Astrocyte (in vitro differentiated cells and primary cell): ENCODE data around the gene PCDHGB5.

Experiments used
- CTCF ChIP-seq: IDR thresholded peaks from 2 replicates; pipeline ENCODE4 v1.5.1; 2011; ENCODE audit warnings: low read depth, mild to moderate bottlenecking, inconsistent platforms, low read length, moderate library complexity; ENCODE audit not compliant: insufficient read depth
- EZH2 ChIP-seq: IDR thresholded peaks from 2 replicates; pipeline ENCODE4 v1.6.1; 2012; ENCODE audit warnings: mild to moderate bottlenecking, low read length, inconsistent platforms; ENCODE audit not compliant: insufficient read depth

GRCh38 chr5:141389153-141390042 lies 8.3 kb upstream of the PCDHGB5 start:
- TF ChIP-seq CTCF (no peak), EZH2 (no peak)
